ENCODE results near the gene DCUN1D1. TPM values are rescaled to one million over a fixed set of nuclear protein-coding genes. Genes with fewer than 3 reads are reported as not detected.

DCUN1D1 gene
- total and polyA plus RNA-seq, 2 of the 8 experiments (the other 6 are each of a cell fraction or from before 2014, with no cell fraction given), result 6.8 to 70.3 TPM

DNA sequence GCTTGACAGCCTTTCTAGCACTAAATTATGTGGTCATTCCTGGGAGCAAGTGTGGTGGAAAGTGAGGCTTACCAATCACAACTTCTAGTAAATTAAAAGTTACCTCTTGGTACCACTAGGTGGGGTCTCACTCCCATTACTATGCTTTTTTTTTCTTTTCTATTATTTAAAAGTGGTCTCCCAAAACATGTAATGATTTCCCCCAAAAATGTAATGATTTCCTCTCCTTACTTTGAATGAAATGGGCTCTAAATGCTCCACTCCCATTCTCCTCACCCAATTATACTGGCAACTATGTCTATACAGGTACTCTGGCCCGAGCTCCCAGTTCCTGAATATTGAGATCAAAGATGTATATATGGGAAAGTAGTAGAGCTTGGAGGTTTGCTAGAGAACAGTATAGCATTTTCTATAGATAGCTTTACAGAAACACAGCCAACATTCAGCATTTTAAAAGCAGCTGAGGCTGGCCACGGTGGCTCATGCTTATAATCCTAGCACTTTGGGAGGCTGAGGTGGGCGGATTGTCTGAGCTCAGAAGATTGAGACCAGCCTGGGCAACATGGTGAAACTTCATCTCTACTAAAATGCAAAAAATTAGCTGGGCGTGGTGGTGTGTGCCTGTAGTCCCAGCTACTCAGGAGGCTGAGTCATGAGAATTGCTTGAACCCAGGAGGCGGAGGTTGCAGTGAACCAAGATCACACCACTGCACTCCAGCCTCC, 70.9 kb downstream of the DCUN1D1 start:
- Histone ChIP-seq H3K79me2 (ENCODE audit: control insufficient read depth in 1 of 2, insufficient read depth in 2 of 2, low read length in 2 of 2) (no peaks in the 10 kb centered on the region), H3K56ac (replicated peaks; ENCODE audit: insufficient read length, low read depth, low read length) (no peak overlapping the region), H2BK12ac (ENCODE audit: low read depth, low read length) (no peak overlapping the region), H4K8ac (ENCODE audit: extremely low read depth, insufficient read depth, low read length) (no peak overlapping the region), H3K23ac (ENCODE audit: insufficient read length) (no peak overlapping the region), H2BK5ac (ENCODE audit: low read depth, low read length) (no peak overlapping the region), H3K4ac (replicated peaks; ENCODE audit: insufficient read length, low read depth, low read length) (no peak overlapping the region), H3K9ac (replicated peaks in 1 of 4; ENCODE audit: extremely low read depth in 1 of 4, low read depth in 3 of 4, low read length in 3 of 4) (no peak overlapping the region), H3K4me3 (ENCODE audit: extremely low read depth in 1 of 4, insufficient read depth in 2 of 4, low read depth in 3 of 4, low read length in 4 of 4) (no peak overlapping the region), H3K27me3 (replicated peaks in 1 of 4; ENCODE audit: control insufficient read depth in 3 of 4, extremely low read depth in 1 of 4, insufficient read depth in 3 of 4, low read length in 3 of 4) (no peaks in the 10 kb centered on the region), H3K18ac (ENCODE audit: extremely low read depth, low read length) (no peak overlapping the region), H3K4me2 (ENCODE audit: insufficient read depth in 1 of 2, low read depth in 2 of 2, low read length in 2 of 2) (no peak overlapping the region), H3K23me2 (ENCODE audit: low read depth, low read length) (no peaks in the 10 kb centered on the region), H3K79me1 (ENCODE audit: low read depth, low read length) (no peaks in the 10 kb centered on the region), H2AK5ac (ENCODE audit: low read depth, low read length) (no peak overlapping the region), H2AFZ (ENCODE audit: low read length) (no peak overlapping the region), H3K4me1 (replicated peaks in 1 of 4; ENCODE audit: control insufficient read depth in 3 of 4, insufficient read depth in 4 of 4, low read length in 3 of 4) (peaks cover 0 to 2% (median 1%) of the 10 kb centered on the region in 4 experiments; a peak in 2 of 7 replicates), H3K14ac (ENCODE audit: insufficient read length) (no peak overlapping the region), H3K27ac (ENCODE audit: low read depth, low read length) (no peak overlapping the region), H3K36me3 (ENCODE audit: control insufficient read depth in 2 of 4, insufficient read depth in 4 of 4, low read length in 3 of 4) (no peaks in the 10 kb centered on the region; a peak in 1 of 8 replicates), H2BK120ac (replicated peaks; ENCODE audit: low read depth, low read length) (no peak overlapping the region), H3K9me3 (ENCODE audit: insufficient read depth in 2 of 2, low read depth in 1 of 2, low read length in 1 of 2) (no peaks in the 10 kb centered on the region), H2BK20ac (ENCODE audit: low read length) (no peak overlapping the region), H2BK15ac (ENCODE audit: low read length) (no peak overlapping the region), H4K20me1 (replicated peaks in 1 of 2; ENCODE audit: control insufficient read depth in 1 of 2, insufficient read depth in 2 of 2, low read length in 2 of 2) (no peaks in the 10 kb centered on the region), H4K91ac (replicated peaks; ENCODE audit: insufficient read length, low read length) (no peak overlapping the region), H4K5ac (ENCODE audit: insufficient read length, low read depth, low read length) (no peak overlapping the region)
- WGBS, 2 experiments (ENCODE audit: extremely low coverage in 1 of 2, insufficient coverage in 1 of 2, insufficient read length in 1 of 2, insufficient replicate concordance in 2 of 2, low coverage in 1 of 2, low lambda C conversion rate in 2 of 2, missing lambda C conversion rate in 1 of 2), result 86% methylated on average over 5 of the region's 5 CpGs; no CpG with 5 or more reads in 1 of the 2 experiments
- DNase-seq (ENCODE audit: low read depth in 1 of 2, low spot score in 2 of 2), result no peak
- ChIA-PET POLR2A (ENCODE audit: partially characterized antibody) (no interaction called here), CTCF (ENCODE audit: partially characterized antibody) (interaction anchor here (0.7 to 4.2 kb wide), 30 partner anchors 9 to 473 kb away, joined by 3 to 23 read pairs (median 4); no protein-coding TSS in a partner anchor)
- FAIRE-seq, result peak; percentile 45
- TF ChIP-seq SUZ12 (IDR thresholded peaks at IDR 0.05; ENCODE audit: low read length) (no peak), POLR2A (IDR thresholded peaks at IDR 0.05; ENCODE audit: control extremely low read depth in 1 of 2, low read depth in 2 of 2, low read length in 2 of 2) (no peak), SIN3A (conservative IDR thresholded peaks at IDR 0.05 in 1 of 2, IDR thresholded peaks at IDR 0.05 in 1 of 2; ENCODE audit: low read depth in 1 of 2, low read length in 2 of 2) (no peak), BRCA1 (IDR thresholded peaks at IDR 0.05; ENCODE audit: low read depth, low read length) (no peak), TAF7 (optimal IDR thresholded peaks at IDR 0.05; ENCODE audit: borderline replicate concordance, low read depth, low read length) (no peak), ZNF274 (IDR thresholded peaks at IDR 0.05; ENCODE audit: borderline replicate concordance, extremely low read depth, low read length) (no peak), YY1 (IDR thresholded peaks at IDR 0.05; ENCODE audit: low read depth, low read length) (no peak), RAD21 (IDR thresholded peaks at IDR 0.05 in 1 of 2, conservative IDR thresholded peaks at IDR 0.05 in 1 of 2; ENCODE audit: low read depth in 2 of 2, low read length in 2 of 2) (peak; percentile 61 to 62), SRF (IDR thresholded peaks at IDR 0.05; ENCODE audit: low read depth, low read length) (no peak), KDM4A (IDR thresholded peaks at IDR 0.05; ENCODE audit: low read depth, low read length, severe bottlenecking) (no peak)
- TF ChIP-seq, protein P1, sequence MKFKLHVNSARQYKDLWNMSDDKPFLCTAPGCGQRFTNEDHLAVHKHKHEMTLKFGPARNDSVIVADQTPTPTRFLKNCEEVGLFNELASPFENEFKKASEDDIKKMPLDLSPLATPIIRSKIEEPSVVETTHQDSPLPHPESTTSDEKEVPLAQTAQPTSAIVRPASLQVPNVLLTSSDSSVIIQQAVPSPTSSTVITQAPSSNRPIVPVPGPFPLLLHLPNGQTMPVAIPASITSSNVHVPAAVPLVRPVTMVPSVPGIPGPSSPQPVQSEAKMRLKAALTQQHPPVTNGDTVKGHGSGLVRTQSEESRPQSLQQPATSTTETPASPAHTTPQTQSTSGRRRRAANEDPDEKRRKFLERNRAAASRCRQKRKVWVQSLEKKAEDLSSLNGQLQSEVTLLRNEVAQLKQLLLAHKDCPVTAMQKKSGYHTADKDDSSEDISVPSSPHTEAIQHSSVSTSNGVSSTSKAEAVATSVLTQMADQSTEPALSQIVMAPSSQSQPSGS (IDR thresholded peaks at IDR 0.05; ENCODE audit: low read length), result no peak
